Kidney (tissue), 14 donors: ENCODE results near the gene CDADC1. TPM values are rescaled to one million over a fixed set of nuclear protein-coding genes. Genes with fewer than 3 reads are reported as not detected.

Source experiments
- DNase-seq, 5 donors: peaks; one replicate each; pipeline ENCODE4 v3.0.0-alpha.2; 2013 to 2020
- FAIRE-seq: peaks from 2 replicates; lab custom pipeline; 2012; peaks lifted over from hg19 to GRCh38; lab: Jason Lieb, UNC
- H3K27ac ChIP-seq, 2 donors: one replicate each; pipeline ENCODE4 v1.7.0; 2013; ENCODE audit warnings: low read depth in 2 of 2, low read length in 2 of 2, inconsistent platforms in 1 of 2
- H3K27me3 ChIP-seq: one replicate; pipeline ENCODE4 v1.7.1; 2013; ENCODE audit warnings: low read length, inconsistent platforms; ENCODE audit not compliant: control insufficient read depth, insufficient read depth
- H3K36me3 ChIP-seq, 3 donors: one replicate each; pipeline versions ENCODE4 v1.7.0 to v1.7.1; 2013; ENCODE audit warnings: low read length in 3 of 3, control low read depth in 1 of 3, inconsistent platforms in 1 of 3; ENCODE audit not compliant: insufficient read depth in 3 of 3, control insufficient read depth in 2 of 3
- H3K4me1 ChIP-seq, 3 donors: one replicate each; pipeline versions ENCODE4 v1.7.0 to v1.7.1; 2013; ENCODE audit warnings: low read length in 3 of 3, inconsistent platforms in 1 of 3, low read depth in 1 of 3; ENCODE audit not compliant: control insufficient read depth in 2 of 3, insufficient read depth in 2 of 3
- H3K4me3 ChIP-seq, 3 donors: one replicate each; pipeline versions ENCODE4 v1.7.0 to v1.8.1; 2013; ENCODE audit warnings: low read length in 3 of 3, control low read depth in 1 of 3, inconsistent platforms in 1 of 3
- H3K9ac ChIP-seq, 3 donors: one replicate each; pipeline versions ENCODE4 v1.7.0 to v1.7.1; 2013; ENCODE audit warnings: low read length in 3 of 3, control low read depth in 1 of 3, inconsistent platforms in 1 of 3
- H3K9me3 ChIP-seq, 3 donors: one replicate each; pipeline versions ENCODE4 v1.7.0 to v1.7.1; 2013; ENCODE audit warnings: low read length in 3 of 3, control low read depth in 1 of 3, inconsistent platforms in 1 of 3; ENCODE audit not compliant: control insufficient read depth in 2 of 3, insufficient read depth in 1 of 3
- intact Hi-C: fragments of 100-400 bp; cut with DNase I; formaldehyde crosslinking; loops from one replicate; pipeline ENCODE4 v1.11.1; 2022
- polyA plus RNA-seq: library from polyadenylated mRNA; stranded (reverse); fragments of 350-450 nt; fragmentation: Illumina TruSeq; extraction: RNeasy Lipid Tissue Mini Kit (QIAGEN cat#74804); gene quantifications from one replicate; pipeline ENCODE4 v1.2.3, GENCODE V29; 2014; ENCODE audit warnings: low read depth, low replicate concordance; ENCODE audit not compliant: insufficient read depth
- total RNA-seq: library from RNA; stranded (reverse); fragmentation: NEBNext Ultra II Directional; extraction: Animal tissue kit (Norgen Biotek cat#: 25700); gene quantifications from one replicate; pipeline ENCODE4 v1.2.1, GENCODE V29; 2021
- TF ChIP-seq, protein P1 (sequence below): IDR thresholded peaks from 3 replicates; pipeline ENCODE4 v1.5.1; 2012; ENCODE audit warnings: mild to moderate bottlenecking, moderate library complexity, borderline replicate concordance; ENCODE audit not compliant: insufficient read depth; ENCODE audit errors: extremely low read depth
- donor health status: control.
- donor health status: control.
- donor health status: control.
- donor health status: control.
- donor health status: control.
- donor health status: DM: yes; HTN: yes; CAD: no.
- donor health status: Normal renal cell carcinoma (clear cell type).

Gene CDADC1
- total and polyA plus RNA-seq, 2 donors from 2014 or later = 8.3 to 12.2 TPM

DNA sequence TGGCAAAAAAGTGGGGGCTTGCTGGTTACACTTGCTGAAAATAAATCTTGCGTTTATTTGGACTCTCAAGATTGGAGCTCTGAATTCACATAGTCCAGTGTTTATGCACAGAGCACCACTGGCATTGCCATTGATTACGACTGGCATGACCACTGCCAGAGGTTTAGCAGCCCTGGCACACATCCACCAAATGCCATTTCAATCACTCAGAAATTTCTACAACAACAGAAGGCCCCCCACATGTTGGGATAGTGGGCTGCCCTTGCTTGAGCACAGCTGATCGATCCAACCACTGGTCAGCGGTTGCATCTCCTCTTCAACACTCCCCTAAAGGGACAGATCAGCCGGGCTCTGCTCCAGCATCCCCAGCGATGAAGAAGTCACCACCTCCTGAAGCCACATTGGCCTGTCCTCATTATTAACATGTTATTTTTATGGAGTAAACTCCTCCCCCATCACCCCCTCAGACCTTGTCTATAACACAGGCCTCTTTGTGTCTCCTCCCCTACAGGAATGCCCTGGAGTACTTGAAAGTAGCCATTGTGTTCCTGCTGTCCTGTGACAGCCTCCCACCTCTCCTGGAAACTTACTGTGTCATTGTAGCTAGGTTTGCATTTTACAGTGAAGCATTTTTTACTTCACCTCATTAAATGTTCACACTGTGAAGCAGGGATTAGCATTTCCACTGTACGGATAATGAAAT lies 51.3 kb downstream of the CDADC1 start:
- H3K4me3 ChIP-seq = no peak overlapping the region

DNA sequence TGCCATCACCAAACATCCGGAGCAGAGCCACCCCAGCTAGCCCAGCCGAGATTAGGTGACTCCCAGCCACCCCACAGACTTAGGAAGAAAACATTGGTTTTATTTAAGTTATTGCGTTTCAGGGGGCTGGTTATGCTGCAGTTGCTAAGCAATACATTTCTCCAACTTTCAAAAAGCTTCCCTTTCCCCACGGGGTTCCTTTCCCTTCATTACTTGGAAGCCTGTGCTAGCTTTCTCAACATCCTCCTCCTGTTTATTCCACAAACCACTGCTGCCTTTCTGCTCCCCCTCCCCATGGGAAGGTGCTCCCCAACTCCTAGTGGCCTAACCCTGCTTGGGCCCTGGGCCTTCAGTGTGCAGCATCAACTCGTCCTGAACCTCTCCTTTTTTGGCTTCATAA lies 52.6 kb downstream of the CDADC1 start:
- H3K9ac ChIP-seq = no peak overlapping the region
- no peak overlapping the region for H3K27ac ChIP-seq
- DNase-seq = no peak
- no peaks in the 10 kb centered on the region for H3K27me3 ChIP-seq
- peaks cover 0 to 3% (median 3%) of the 10 kb centered on the region in 3 donors for H3K4me1 ChIP-seq
- H3K9me3 ChIP-seq = no peaks in the 10 kb centered on the region
- H3K4me3 ChIP-seq = no peak overlapping the region
- H3K36me3 ChIP-seq = no peaks in the 10 kb centered on the region
- TF ChIP-seq, protein P1, sequence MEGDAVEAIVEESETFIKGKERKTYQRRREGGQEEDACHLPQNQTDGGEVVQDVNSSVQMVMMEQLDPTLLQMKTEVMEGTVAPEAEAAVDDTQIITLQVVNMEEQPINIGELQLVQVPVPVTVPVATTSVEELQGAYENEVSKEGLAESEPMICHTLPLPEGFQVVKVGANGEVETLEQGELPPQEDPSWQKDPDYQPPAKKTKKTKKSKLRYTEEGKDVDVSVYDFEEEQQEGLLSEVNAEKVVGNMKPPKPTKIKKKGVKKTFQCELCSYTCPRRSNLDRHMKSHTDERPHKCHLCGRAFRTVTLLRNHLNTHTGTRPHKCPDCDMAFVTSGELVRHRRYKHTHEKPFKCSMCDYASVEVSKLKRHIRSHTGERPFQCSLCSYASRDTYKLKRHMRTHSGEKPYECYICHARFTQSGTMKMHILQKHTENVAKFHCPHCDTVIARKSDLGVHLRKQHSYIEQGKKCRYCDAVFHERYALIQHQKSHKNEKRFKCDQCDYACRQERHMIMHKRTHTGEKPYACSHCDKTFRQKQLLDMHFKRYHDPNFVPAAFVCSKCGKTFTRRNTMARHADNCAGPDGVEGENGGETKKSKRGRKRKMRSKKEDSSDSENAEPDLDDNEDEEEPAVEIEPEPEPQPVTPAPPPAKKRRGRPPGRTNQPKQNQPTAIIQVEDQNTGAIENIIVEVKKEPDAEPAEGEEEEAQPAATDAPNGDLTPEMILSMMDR = no peak
- intact Hi-C loops = loop anchor here (5.0 kb wide), 1 partner anchor 137 kb away; no protein-coding TSS in a partner anchor
- no peak for FAIRE-seq

More for the DNA sequence above, 51.3 kb downstream of the CDADC1 start:
- DNase-seq (no peak), FAIRE-seq (no peak)
- Histone ChIP-seq H3K4me1 (peaks cover 0 to 3% (median 3%) of the 10 kb centered on the region in 3 donors), H3K27me3 (no peaks in the 10 kb centered on the region), H3K27ac (no peak overlapping the region), H3K36me3 (no peaks in the 10 kb centered on the region), H3K9me3 (no peaks in the 10 kb centered on the region), H3K9ac (no peak overlapping the region)
- TF ChIP-seq, protein P1 = no peak
- intact Hi-C loops = loop anchor here (5.0 kb wide), 1 partner anchor 308 kb away; no protein-coding TSS in a partner anchor

DNA sequence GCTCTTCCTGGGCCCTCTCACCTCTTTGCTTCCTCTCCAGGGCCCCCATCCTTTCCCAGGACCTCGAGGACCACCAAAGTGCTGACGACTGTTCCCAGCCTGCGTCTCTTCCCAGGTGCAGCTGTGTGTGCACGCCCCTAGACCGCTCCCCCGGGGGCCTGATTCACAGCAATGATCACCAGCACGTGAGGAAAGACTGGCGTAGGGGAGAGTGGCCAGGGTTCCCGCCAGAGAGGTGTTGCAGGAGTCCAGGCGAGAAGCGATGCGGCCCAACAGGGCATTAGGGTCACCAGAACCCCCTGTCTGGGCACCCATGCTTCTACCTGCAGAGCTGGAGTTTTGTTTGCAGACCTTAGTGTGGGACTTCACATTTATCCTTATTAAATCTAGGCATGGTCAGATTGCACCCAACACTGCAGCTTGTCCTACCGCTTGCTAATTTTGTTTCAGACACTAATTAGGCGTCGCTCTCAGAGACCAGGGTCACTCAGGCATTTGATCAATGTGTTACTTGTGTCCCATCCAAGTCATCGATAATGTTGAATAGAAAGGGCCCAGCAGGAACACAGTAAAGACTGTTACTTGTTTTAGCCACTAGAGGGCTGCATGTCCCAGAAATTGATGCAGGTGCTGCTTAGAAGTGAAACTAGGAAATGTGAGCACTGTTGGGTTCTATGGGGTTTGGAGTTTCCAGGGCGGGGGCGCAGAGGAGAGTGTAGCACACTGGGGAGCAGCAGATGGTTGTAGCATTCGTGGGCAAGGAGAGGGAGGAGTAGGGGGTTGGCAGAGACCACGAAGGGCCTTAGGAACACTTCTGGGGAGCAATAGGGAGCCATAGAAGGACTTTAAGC lies 53.2 kb downstream of the CDADC1 start:
- Histone ChIP-seq H3K9ac (no peak overlapping the region), H3K27ac (no peak overlapping the region), H3K4me1 (peaks cover 0 to 3% (median 3%) of the 10 kb centered on the region in 3 donors), H3K36me3 (no peaks in the 10 kb centered on the region), H3K4me3 (peak overlapping the region in 2 of 3 donors; percentile 48 to 62), H3K27me3 (no peaks in the 10 kb centered on the region), H3K9me3 (no peaks in the 10 kb centered on the region)
- intact Hi-C loops = loop anchor here (5.0 kb wide), 1 partner anchor 136 kb away; no protein-coding TSS in a partner anchor
- TF ChIP-seq, protein P1 = peak; percentile 89
- peak in 4 of 5 donors; percentile 57 to 79 (median 69) for DNase-seq
- peak; percentile 74 for FAIRE-seq
